Measurements from ENCODE around the gene PTGFRN.
A peak's percentile ranks its signal among the peaks of the same experiment; 100 is the strongest.

The PTGFRN gene

GRCh38 chr1:116878804-116879477, 30.8 kb upstream of the PTGFRN start:
- Histone ChIP-seq H3K36me3 (ENCODE audit: insufficient read depth, low read length) (no peaks in the 10 kb centered on the region), H3K9ac (ENCODE audit: low read depth, low read length) (peak overlapping the region; percentile 48), H3K4me1 (ENCODE audit: insufficient read depth, low read length) (peaks cover 28% of the 10 kb centered on the region), H3K9me3 (ENCODE audit: control insufficient read depth, insufficient read depth, low read length) (no peaks in the 10 kb centered on the region)

- no peaks in the 10 kb centered on the region for H3K9me3 ChIP-seq (ENCODE audit: control insufficient read depth, insufficient read depth, low read length)
- H3K36me3 ChIP-seq (ENCODE audit: insufficient read depth, low read length) = no peaks in the 10 kb centered on the region
- peak overlapping the region; percentile 48; the same call in 1 of the 2 replicates for H3K9ac ChIP-seq (ENCODE audit: low read depth, low read length)
- H3K4me1 ChIP-seq (ENCODE audit: insufficient read depth, low read length) = peaks cover 28% of the 10 kb centered on the region
Measured at GRCh38 chr1:116879478-116880133, 30.1 kb upstream of the PTGFRN start.

- Histone ChIP-seq H3K9me3 (ENCODE audit: control insufficient read depth, insufficient read depth, low read length) (no peaks in the 10 kb centered on the region), H3K9ac (ENCODE audit: low read depth, low read length) (no peak overlapping the region), H3K4me1 (ENCODE audit: insufficient read depth, low read length) (peaks cover 28% of the 10 kb centered on the region), H3K36me3 (ENCODE audit: insufficient read depth, low read length) (no peaks in the 10 kb centered on the region)
Measured at GRCh38 chr1:116880917-116881316, 28.8 kb upstream of the PTGFRN start.

- Histone ChIP-seq H3K9me3 (ENCODE audit: control insufficient read depth, insufficient read depth, low read length) (no peaks in the 10 kb centered on the region), H3K36me3 (ENCODE audit: insufficient read depth, low read length) (no peaks in the 10 kb centered on the region), H3K9ac (ENCODE audit: low read depth, low read length) (no peak overlapping the region), H3K4me1 (ENCODE audit: insufficient read depth, low read length) (peaks cover 28% of the 10 kb centered on the region)
Measured at GRCh38 chr1:116881879-116882520, 27.7 kb upstream of the PTGFRN start.

- Histone ChIP-seq H3K36me3 (ENCODE audit: insufficient read depth, low read length) (no peaks in the 10 kb centered on the region), H3K4me1 (ENCODE audit: insufficient read depth, low read length) (peaks cover 22% of the 10 kb centered on the region), H3K9ac (ENCODE audit: low read depth, low read length) (no peak overlapping the region), H3K9me3 (ENCODE audit: control insufficient read depth, insufficient read depth, low read length) (no peaks in the 10 kb centered on the region)
Measured at GRCh38 chr1:116882866-116883265, 26.9 kb upstream of the PTGFRN start.

GRCh38 chr1:116886291-116886878, 23.3 kb upstream of the PTGFRN start:
- Histone ChIP-seq H3K4me1 (ENCODE audit: insufficient read depth, low read length) (peaks cover 7% of the 10 kb centered on the region), H3K9ac (ENCODE audit: low read depth, low read length) (no peak overlapping the region), H3K9me3 (ENCODE audit: control insufficient read depth, insufficient read depth, low read length) (no peaks in the 10 kb centered on the region), H3K36me3 (ENCODE audit: insufficient read depth, low read length) (no peaks in the 10 kb centered on the region)

GRCh38 chr1:116887212-116887611, 22.5 kb upstream of the PTGFRN start:
- Histone ChIP-seq H3K36me3 (ENCODE audit: insufficient read depth, low read length) (no peaks in the 10 kb centered on the region), H3K9me3 (ENCODE audit: control insufficient read depth, insufficient read depth, low read length) (no peaks in the 10 kb centered on the region), H3K9ac (ENCODE audit: low read depth, low read length) (no peak overlapping the region), H3K4me1 (ENCODE audit: insufficient read depth, low read length) (peaks cover 5% of the 10 kb centered on the region; the same call in 1 of the 2 replicates)

GRCh38 chr1:116889380-116889779, 20.3 kb upstream of the PTGFRN start:
- H3K4me1 ChIP-seq (ENCODE audit: insufficient read depth, low read length) = 0 out of 2 replicates have a peak, but pooled peaks cover 4% of the 10 kb centered on the region
- no peak overlapping the region for H3K9ac ChIP-seq (ENCODE audit: low read depth, low read length)
- H3K36me3 ChIP-seq (ENCODE audit: insufficient read depth, low read length) = no peaks in the 10 kb centered on the region
- H3K9me3 ChIP-seq (ENCODE audit: control insufficient read depth, insufficient read depth, low read length) = peaks cover 7% of the 10 kb centered on the region

GRCh38 chr1:116891396-116892079, 18.2 kb upstream of the PTGFRN start:
- H3K4me1 ChIP-seq (ENCODE audit: insufficient read depth, low read length) = 0 out of 2 replicates have a peak, but pooled peaks cover 4% of the 10 kb centered on the region
- H3K36me3 ChIP-seq (ENCODE audit: insufficient read depth, low read length) = no peaks in the 10 kb centered on the region
- H3K9ac ChIP-seq (ENCODE audit: low read depth, low read length) = no peak overlapping the region
- H3K9me3 ChIP-seq (ENCODE audit: control insufficient read depth, insufficient read depth, low read length) = peaks cover 11% of the 10 kb centered on the region

- Histone ChIP-seq H3K9me3 (ENCODE audit: control insufficient read depth, insufficient read depth, low read length) (peaks cover 11% of the 10 kb centered on the region), H3K9ac (ENCODE audit: low read depth, low read length) (no peak overlapping the region), H3K4me1 (ENCODE audit: insufficient read depth, low read length) (0 out of 2 replicates have a peak, but pooled peaks cover 4% of the 10 kb centered on the region), H3K36me3 (ENCODE audit: insufficient read depth, low read length) (no peaks in the 10 kb centered on the region)
Measured at GRCh38 chr1:116895073-116895472, 14.6 kb upstream of the PTGFRN start.

GRCh38 chr1:116899529-116899928, 10.2 kb upstream of the PTGFRN start:
- Histone ChIP-seq H3K9me3 (ENCODE audit: control insufficient read depth, insufficient read depth, low read length) (peaks cover 3% of the 10 kb centered on the region; the same call in 1 of the 2 replicates), H3K9ac (ENCODE audit: low read depth, low read length) (no peak overlapping the region), H3K4me1 (ENCODE audit: insufficient read depth, low read length) (no peaks in the 10 kb centered on the region), H3K36me3 (ENCODE audit: insufficient read depth, low read length) (no peaks in the 10 kb centered on the region)

GRCh38 chr1:116900471-116901365, 9.0 kb upstream of the PTGFRN start:
- Histone ChIP-seq H3K9me3 (ENCODE audit: control insufficient read depth, insufficient read depth, low read length) (no peaks in the 10 kb centered on the region; the same call in 1 of the 2 replicates), H3K9ac (ENCODE audit: low read depth, low read length) (no peak overlapping the region)

GRCh38 chr1:116902027-116902426, 7.7 kb upstream of the PTGFRN start:
- Histone ChIP-seq H3K4me1 (ENCODE audit: insufficient read depth, low read length) (peaks cover 7% of the 10 kb centered on the region; the same call in 1 of the 2 replicates), H3K36me3 (ENCODE audit: insufficient read depth, low read length) (no peaks in the 10 kb centered on the region), H3K9me3 (ENCODE audit: control insufficient read depth, insufficient read depth, low read length) (no peaks in the 10 kb centered on the region), H3K9ac (ENCODE audit: low read depth, low read length) (no peak overlapping the region)

More at GRCh38 chr1:116900471-116901365, 9.0 kb upstream of the PTGFRN start:
- Histone ChIP-seq H3K4me1 (ENCODE audit: insufficient read depth, low read length) (no peaks in the 10 kb centered on the region), H3K36me3 (ENCODE audit: insufficient read depth, low read length) (no peaks in the 10 kb centered on the region)
